HG03432 (cell line): ENCODE data around the gene TRPM7.
"Not testable (repeated sequence)": the region's sequence is repeated elsewhere in the genome, so short reads cannot be mapped to it uniquely, and the experiment has no call there.

Experiments used
- ATAC-seq: cut with Tn5 transposase; IDR thresholded peaks from one replicate; pipeline ENCODE4 v1.9.1; 2021; ENCODE audit warnings: mild to moderate bottlenecking, moderate library complexity; ENCODE audit not compliant: unreplicated experiment

TRPM7 gene

DNA sequence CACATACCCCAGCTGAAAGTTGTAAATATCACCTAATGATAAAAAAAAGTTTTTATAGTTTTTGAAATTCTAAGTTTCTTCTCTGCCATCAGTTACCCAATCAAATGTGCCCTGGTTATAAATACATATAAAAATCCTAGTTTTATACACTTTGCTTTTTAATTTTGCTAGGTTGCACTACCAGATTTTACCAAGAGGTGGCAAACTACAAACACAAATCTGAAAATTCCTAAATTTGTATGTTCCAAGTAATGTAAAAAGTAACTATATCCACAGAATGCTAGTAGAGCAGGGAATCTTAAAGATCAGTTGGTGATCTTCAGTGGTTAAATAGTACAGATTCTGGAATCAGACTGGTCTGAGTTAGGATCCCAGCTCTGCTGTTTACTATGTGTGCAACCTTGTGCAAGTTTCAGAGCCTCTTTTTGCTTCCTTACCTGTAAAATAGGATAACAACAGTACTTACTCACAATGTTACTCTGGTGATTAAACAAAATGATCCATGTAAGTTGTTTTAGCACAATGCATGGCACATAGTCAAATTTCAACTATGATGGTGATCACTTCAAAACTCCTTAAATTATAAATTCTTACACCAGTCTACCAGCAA, 11.0 kb downstream of the TRPM7 start:
- ATAC-seq = no peak

DNA sequence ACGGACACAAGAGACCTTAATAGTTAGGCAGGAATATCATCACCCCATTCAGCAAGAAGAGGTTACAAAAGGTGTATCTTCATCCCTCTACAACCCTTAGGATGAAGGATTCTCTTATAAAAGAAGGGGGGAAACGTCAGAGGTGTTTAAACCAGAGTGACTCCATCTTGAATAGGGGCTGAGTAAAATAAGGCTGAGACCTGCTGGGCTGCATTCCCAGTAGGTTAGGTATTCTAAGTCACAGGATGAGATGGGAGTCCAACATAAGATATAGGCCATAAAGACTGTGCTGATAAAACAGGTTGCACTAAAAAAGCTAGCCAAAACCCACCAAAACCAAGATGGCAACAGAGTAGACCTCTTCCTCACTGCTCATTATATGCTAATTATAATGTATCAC, 16.5 kb downstream of the TRPM7 start:
- no peak for ATAC-seq

DNA sequence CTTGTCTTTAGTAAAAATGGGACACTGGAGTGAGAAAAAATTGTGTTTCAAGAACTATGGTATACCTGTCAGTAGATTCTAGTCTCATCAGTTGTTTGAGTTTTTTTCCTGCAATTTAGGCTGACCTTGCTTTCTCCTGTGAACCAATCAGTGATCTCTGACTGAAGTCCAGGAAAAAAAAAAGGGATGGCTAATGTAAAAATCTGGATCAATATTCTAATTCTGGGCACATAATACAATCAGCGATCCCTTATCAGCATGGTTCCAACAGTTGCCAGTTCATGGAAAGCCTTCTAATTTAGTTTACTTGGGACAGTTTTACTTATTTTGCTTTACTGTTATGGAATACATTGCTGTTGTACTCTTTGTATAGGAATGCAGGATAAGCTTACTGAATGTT, 17.0 kb downstream of the TRPM7 start:
- no peak for ATAC-seq

- no peak for ATAC-seq
Observed at GRCh38 chr15:50665938-50666337, 20.7 kb downstream of the TRPM7 start.

GRCh38 chr15:50655555-50655954, 31.0 kb downstream of the TRPM7 start:
- ATAC-seq = no peak

GRCh38 chr15:50653156-50653743, 33.3 kb downstream of the TRPM7 start:
- no peak for ATAC-seq

- no peak for ATAC-seq
Observed at GRCh38 chr15:50652671-50653070, 33.9 kb downstream of the TRPM7 start.

- no peak for ATAC-seq
Observed at GRCh38 chr15:50641318-50641717, 45.3 kb downstream of the TRPM7 start.

- ATAC-seq = no peak
Observed at GRCh38 chr15:50636146-50636545, 50.5 kb downstream of the TRPM7 start.

- ATAC-seq = no peak
Observed at GRCh38 chr15:50633653-50634052, 52.9 kb downstream of the TRPM7 start.

DNA sequence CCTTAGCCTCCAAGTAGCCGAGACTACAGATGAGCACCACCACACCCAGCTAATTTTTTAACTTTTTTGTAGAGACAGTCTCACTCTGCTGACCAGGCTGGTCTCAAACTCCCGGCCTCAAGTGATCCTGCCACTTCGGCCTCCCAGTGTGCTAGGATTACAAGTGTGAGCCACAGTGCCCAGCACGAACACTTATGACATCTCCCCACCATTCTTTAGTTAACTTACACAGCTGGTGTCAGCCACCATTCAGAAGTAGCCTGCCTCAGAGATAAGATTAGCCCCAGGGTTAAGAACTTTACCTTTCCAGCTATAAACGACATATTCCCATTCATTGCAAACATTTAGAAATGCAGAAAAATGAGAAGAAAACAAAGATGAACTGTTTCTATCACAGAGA, 58.2 kb downstream of the TRPM7 start:
- ATAC-seq = no peak

GRCh38 chr15:50627351-50628055, 59.1 kb downstream of the TRPM7 start:
- ATAC-seq = no peak

DNA sequence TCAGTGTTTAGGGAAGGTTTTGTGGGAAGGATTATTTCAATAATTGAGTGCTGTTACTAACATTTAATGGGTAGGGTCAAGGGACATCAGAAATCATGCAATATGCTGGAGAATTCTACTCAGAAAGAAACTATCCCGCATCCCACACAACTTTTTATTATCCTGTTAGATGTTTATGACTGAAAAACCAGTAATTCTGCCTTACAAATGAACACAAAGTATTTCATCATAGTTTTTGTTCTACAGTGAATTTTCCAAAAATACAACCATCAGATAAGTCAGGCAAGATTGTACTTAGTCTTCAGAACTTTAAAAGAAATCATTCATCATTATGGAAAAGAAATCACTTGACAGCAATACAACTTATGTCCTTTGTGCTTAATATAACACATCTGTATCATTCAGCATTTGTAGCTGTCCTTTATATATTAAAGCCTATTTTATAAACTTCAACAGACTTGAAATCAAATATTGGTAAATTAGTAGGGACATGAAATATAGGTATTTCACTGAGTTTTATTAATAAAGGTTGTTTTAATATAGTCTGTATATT, 61.9 kb downstream of the TRPM7 start:
- ATAC-seq = no peak

DNA sequence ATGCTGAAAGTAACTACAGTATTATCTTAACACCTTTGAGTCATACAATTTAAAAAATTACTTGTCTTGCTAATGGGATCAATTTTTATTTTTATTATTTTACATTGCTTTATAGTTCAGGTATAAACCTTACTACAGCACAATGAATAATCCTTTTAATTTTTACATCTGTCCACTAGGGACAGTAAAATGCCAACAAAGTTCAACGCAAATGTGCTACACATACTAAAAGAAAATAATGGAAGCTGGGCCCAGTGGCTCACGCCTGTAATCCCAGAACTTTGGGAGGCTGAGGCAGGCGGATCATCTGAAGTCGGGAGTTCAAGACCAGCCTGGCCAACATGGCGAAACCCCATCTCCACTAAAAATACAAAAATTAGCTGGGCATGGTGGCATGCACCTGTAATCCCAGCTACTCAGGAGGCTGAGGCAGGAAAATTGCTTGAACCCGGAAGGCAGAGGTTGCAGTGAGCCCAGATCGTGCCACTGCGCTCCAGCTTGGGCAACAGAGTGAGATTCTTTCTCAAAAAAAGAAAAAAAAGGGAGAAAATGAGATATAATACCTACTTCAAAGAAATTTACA, 64.1 kb downstream of the TRPM7 start:
- ATAC-seq = not testable (repeated sequence)

GRCh38 chr15:50616960-50617359, 69.6 kb downstream of the TRPM7 start:
- ATAC-seq = not testable (repeated sequence)

DNA sequence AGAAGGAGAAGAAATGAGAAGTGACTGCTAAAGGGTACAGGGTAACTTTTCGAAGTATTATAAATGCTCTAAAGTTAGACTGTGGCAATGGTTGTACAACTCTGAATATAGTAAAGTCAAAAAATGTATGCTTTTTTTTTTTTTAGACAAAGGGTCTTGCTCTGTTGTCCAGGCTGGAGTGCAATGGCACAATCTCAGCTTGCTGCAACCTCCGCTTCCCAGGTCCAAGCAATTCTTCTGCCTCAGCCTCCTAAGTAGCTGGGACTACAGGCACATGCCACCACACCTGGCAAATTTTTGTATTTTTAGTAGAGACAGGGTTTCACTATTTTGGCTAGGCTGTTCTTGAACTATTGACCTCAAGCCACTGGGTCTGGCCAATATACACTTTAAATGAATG, 70.0 kb downstream of the TRPM7 start:
- not testable (repeated sequence) for ATAC-seq

- ATAC-seq = no peak
Observed at GRCh38 chr15:50613600-50613999, 73.0 kb downstream of the TRPM7 start.

- no peak for ATAC-seq
Observed at GRCh38 chr15:50607129-50607528, 79.5 kb downstream of the TRPM7 start.

- no peak for ATAC-seq
Observed at GRCh38 chr15:50605462-50605861, 81.1 kb downstream of the TRPM7 start.

- ATAC-seq = not testable (repeated sequence)
Observed at GRCh38 chr15:50602028-50602427, 84.6 kb downstream of the TRPM7 start.

GRCh38 chr15:50594311-50594710, 92.3 kb downstream of the TRPM7 start:
- no peak for ATAC-seq

DNA sequence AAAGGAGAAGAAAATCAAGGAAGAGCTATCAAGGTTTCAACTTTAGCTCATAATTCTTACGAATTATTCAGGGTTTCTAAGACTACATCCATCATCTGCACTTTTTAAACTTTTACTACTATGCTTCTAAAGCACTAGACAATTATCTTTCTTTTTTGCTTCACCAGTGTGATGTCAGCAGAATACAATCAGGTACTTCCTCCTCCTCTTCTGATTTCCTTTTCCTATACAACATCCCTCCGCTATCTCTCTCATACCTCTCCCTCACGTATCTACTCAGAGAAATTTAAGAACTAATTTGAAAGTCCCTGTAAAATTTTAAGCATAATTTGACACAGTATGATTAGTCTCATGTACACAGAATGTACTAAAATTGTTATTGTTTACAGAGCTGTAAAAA, 92.8 kb downstream of the TRPM7 start:
- no peak for ATAC-seq
